GM19025 (cell line): ENCODE results near the gene SLC17A3.

Source experiments
- ATAC-seq: cut with Tn5 transposase; IDR thresholded peaks from one replicate; pipeline ENCODE4 v1.9.1; 2021; ENCODE audit warnings: mild to moderate bottlenecking, low read depth, moderate library complexity; ENCODE audit not compliant: unreplicated experiment

The SLC17A3 gene

GRCh38 chr6:25844518-25844917, 29.5 kb downstream of the SLC17A3 start:
- ATAC-seq, result no peak

- no peak for ATAC-seq
Observed at GRCh38 chr6:25842526-25842925, 31.5 kb downstream of the SLC17A3 start.

DNA sequence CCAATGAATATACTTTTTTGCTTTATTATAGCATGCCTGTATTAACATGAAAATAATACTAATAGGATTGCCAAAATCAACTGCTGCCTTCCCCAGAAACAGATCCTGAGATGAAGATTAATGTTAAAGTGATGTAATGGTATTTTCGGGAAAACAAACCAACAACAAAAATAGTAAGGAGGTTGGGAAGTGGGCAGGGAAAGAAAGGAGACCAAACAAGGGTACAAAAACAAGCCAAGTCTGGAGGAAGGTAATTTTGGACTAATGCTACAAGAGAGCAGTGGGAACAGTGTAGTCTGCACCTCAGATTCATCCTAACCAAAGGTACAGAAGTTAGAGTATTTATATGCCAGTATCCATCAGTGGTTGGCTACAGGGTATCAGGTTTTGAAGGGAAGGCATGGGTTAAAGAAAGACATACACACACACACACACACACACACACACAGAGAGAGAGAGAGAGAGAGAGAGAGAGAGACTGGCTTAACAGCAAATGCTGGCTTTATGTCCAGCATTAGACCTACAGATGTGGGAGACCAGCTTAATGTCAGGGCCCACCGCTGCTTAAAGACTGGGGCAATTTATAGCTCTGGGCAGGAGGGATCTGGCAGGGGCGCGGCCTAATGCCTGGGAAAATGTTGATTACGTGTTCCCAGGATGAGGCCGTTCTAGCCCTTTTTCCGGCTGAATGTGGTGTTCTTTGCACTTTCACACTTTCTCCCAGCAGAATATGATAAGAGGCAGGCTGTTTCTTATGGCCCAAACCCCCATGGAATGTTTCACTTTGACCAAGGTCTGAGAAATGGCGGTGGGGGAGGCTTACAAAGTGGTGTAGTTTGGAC, 38.4 kb downstream of the SLC17A3 start:
- ATAC-seq, result no peak

- no peak for ATAC-seq
Observed at GRCh38 chr6:25834950-25835349, 39.1 kb downstream of the SLC17A3 start.

DNA sequence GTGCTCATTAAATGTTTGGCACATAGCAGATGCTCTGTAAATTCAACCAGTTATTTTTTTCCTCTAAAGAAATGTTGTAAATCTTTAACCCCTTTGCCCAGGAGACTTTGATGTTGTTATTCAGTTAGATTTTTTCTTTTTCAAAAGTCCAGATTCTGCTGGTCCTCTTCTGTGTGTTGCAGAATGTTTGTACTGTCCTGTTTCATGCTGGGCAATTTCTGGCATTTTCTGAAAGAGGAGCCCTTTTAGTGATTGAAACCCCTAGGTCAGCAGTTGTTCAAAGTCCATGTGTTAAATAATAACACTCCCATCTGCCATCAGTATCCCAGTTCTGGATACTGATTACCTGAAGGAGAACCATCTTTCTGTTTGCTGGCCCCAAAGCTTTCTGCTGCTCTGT, 40.9 kb downstream of the SLC17A3 start:
- ATAC-seq, result no peak

DNA sequence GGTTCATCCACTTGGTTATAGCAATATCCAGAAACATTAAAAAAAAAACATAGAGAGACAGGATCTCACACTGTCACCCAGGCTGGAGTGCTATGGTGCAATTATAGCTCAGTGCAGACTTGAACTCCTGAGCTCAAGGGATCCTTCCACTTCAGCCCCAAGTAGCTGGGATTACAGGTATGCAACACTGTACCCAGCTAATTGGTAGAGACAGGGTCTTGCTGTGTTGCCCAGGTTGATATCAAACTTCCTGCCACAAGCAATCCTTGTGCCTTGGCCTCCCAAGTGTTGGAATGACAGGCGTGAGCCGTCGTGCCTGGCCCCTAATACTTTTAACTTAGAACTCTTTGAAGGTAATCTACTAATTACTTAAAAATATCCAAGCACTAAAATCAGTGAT, 41.4 kb downstream of the SLC17A3 start:
- no peak for ATAC-seq

DNA sequence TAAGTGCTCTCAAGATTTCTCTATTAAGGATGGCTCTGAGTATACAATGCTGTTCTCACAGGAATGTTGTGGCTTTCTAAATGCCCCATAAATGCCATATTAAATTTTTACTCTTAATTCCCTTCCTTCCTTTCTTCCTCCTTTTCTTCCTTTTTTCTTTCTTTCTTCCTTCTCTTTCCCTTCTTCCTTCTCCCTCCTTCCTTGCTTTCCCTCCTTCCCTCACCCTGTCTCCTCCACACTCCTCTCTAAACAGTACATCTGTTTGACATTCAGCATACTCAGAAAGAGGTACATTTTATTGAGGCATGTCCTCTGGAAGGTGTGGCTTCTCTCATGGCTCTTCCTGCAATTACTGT, 41.8 kb downstream of the SLC17A3 start:
- ATAC-seq, result no peak

DNA sequence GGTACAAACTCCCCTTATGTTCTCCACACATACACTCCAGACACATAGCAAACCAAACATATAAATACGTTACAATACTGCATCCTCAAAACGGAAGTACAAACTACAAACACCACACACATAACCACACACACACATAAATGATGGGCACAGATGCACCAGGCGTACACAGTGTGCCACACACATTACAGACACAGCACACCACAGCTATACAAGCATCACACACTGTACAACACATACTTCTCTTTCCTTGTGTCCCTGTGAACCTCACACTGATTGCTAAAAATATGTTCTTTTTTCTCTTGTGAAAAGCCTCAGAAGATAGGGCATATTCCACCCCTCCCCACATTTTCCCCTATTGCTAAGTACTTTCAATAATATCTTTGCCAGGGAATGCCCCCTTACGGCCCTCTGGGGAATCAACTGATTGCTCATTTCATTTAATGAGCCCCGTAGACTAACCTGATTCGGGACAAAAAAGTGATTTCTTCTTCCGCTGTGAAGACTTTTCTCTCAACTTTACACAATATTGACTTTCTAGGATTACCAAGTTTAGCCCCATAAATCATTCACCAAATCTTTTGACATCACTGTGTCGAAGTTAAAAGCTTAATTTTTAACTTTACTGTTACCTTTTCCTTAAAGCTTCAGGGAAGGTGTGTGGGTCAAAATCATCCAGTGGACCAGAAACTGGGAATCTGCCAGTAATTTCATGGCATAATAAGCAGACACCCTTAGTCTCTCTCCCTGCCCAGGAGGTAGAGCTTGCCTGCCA, 42.3 kb downstream of the SLC17A3 start, which contains the start of gene SLC17A1:
SLC17A1 (minus strand) TSS at position 521 of the 775 bp plus-strand sequence. CDS start 1,495 bp downstream, outside the sequence.
- ATAC-seq, result no peak

- ATAC-seq, result no peak
Observed at GRCh38 chr6:25830458-25830857, 43.6 kb downstream of the SLC17A3 start.

DNA sequence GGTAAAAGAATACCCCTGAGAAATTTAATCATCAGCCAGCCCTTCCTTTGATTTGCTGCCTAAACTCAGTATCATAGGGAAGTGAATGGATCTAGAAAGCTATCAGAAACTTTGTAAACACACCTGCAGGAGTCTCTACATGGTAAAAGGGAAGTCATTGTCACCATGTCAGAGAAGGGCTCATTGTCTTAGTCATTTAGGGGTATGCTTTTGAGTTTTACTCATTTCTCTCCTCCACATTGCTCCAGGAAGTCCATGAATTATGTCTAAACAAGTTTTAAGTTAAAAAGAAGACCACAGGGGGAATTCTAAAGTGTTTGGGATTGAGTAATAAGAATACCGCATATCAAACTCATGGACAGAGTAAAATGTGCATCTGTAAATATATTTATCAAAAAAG, 44.7 kb downstream of the SLC17A3 start:
- ATAC-seq, result no peak

DNA sequence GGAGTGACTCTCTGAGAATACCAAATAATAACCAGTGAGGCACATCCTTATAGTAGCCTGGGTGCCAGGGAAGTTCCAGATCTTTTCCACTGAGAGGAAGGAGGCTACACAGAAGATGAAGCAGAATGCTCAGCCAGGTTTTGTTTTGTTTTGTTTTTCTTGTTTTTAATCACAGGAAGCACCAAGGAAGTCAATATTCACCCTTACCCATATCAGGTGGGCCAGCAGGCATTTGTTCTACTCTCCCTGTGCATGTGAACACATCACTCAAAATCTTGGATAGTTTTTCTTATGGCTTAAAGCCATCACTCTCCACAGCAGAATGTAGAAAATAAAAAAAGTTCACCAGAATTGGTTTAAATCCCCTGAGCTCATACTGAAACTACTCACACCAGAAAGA, 52.7 kb downstream of the SLC17A3 start:
- no peak for ATAC-seq

DNA sequence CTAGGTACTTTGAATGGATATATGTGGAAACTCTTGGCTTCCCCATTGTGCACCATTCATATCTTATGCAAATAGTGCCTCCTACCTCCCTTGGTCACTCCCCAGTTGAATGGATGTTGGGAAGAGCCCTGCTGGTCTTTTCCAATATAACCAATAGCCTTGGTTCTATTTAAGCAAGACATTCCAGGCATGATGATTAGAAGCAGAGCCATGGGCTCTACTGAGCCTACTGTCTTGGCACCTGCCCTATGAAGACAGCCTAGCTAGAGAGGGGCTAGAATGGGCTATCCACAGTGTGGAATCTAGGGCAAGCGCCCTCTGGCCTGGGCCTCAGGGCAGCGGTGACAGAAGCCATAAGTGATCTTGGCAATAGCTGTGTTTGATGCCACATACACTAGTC, 57.8 kb downstream of the SLC17A3 start:
- no peak for ATAC-seq

DNA sequence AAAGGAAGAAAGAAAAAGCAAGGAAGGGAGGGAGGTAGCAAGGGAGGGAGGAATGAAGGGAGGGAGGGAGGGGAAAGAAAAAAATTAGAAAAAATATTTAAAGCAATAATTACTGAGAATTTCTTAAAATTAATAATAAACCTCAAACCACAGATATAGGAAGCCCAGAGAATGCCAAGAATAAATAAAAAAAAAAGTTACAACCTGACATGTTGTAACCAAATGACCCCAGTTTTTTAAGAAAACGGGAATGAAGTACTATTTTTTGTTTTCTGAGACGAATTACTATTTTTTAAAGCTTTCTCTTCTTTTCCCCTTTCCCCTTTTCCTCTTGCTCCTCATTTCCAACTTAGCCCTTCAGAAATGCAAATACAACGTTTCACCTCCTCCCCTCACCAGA, 58.8 kb downstream of the SLC17A3 start:
- ATAC-seq, result no peak

DNA sequence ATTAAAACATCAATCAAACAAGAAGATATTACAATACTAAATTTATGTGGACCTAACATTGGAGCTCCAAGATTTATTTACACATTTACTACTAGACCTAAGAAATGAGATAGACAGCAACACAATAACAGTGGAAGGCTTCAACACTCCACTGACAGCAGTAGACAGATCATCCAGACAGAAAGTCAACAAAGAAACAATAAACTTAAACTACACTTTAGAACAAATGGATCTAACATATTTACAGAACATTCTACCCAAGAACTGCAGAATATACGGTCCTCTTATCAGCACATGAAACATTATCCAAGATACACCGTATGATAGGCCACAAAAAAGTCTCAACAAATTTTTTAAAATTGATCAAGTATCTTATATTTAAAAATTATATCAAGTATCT, 69.2 kb downstream of the SLC17A3 start:
- ATAC-seq, result no peak

- no peak for ATAC-seq
Observed at GRCh38 chr6:25801436-25801835, 72.6 kb downstream of the SLC17A3 start.
